T-helper 1 cell treated with Interleukin-12 subunit alpha and Interleukin-12 subunit beta and Interleukin-4 antibody, amounts not matched to agents 30 μg/mL and 1 μg/mL, for 36 hours (primary cell): ENCODE measurements around the gene LENEP.
A peak's percentile ranks its signal among the peaks of the same experiment; 100 is the strongest.

Experiments
- H3K27ac Mint-ChIP-seq: one replicate; pipeline ENCODE4 v1.8.0; 2021; ENCODE audit warnings: mild to moderate bottlenecking, mixed read lengths
- H3K27me3 Mint-ChIP-seq: one replicate; pipeline ENCODE4 v1.8.0; 2021; ENCODE audit warnings: low read depth, mixed read lengths
- H3K36me3 Mint-ChIP-seq: one replicate; pipeline ENCODE4 v1.8.0; 2021; ENCODE audit warnings: low read depth, mixed read lengths
- H3K4me1 Mint-ChIP-seq: one replicate; pipeline ENCODE4 v1.8.0; 2021; ENCODE audit warnings: low read depth, mixed read lengths
- H3K4me3 Mint-ChIP-seq: one replicate; pipeline ENCODE4 v1.8.0; 2021; ENCODE audit warnings: mild to moderate bottlenecking, moderate library complexity, mixed read lengths
- H3K9me3 Mint-ChIP-seq: one replicate; pipeline ENCODE4 v1.8.0; 2021; ENCODE audit warnings: mixed read lengths

Gene LENEP

DNA sequence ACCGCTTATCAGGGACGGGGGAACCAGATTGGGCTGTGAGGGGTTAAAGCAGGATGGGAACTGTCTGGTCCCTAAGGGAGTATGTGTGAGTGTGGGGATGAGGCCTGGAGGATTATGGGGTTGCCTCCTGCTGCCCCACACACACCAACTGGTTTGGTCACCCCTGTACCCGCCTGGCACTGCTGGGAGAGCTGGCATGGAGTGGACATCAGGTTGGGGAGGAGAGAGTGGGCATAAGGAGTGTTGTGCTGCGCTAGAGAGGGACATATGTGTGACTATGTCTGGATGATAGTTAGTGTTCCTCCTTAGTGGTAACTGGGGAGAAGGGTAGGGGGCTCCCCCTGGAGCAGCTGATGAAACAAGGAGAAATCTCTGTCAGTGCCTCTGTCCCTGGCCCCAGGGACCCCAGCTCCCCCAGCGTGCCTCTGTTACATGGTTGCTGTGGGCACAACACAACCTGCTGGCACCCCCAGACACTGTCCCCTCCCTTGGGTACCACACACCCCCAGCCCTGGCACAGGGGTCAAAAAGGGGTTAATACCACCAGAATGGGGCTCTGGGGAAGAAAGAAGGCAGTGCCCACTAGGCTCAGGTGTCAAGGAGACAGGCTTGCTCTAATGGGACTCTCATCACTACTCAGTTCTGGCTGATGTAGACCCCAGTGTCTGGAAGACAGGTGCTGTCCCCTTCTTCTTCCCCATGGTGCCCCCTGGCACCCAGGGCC is 11.1 kb downstream of the LENEP start:
- Mint-ChIP-seq H3K4me1 (peaks cover 43% of the 10 kb centered on the region), H3K36me3 (peaks cover 9% of the 10 kb centered on the region), H3K27ac (peak overlapping the region; percentile 96), H3K27me3 (no peaks in the 10 kb centered on the region), H3K4me3 (peak overlapping the region; percentile 88), H3K9me3 (no peaks in the 10 kb centered on the region)

DNA sequence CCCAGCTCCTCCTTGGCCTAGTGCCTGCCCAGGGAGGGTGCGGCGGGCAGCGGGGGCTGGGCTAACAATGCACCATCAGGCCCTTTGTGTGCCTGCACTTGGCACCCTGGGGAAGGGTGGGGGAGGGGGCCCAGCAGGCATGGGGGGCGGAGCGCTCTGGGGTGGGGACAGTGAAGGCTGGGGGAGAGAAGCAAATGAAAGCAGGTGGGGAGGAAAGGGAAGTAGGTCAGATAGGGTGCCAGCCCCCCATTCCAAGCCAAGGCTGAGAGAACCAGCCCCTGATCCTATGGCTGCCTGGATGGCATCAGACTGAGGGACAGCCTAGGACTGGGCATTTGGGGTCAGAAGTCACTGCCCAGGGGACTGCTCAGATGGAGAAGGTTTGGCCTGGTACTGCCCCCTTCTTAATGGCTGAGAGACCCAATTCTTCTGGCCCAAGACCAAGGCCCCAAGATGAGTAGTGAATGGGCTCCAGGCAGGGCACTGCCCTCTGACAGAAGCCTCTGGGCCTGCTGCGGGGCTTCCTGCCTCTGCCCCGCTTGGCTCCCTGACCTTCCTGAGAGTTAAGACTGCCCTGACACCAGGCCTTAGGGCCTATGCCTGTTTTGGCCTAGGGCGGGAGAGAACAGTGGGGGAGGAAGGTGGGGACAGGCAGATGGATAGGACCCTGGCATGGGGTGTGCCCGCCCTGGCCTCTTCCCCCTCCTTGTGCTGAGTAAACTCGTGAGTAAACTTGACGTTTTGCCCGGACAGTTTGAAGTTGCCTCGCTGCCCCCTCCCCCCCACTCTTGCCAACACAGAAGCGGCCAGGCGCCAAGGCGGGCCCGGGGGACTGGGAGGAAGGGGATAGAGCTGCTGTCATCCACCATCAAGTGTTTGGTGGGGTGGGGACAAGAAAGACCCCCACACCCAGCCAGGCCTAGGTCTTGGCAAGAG is 12.0 kb downstream of the LENEP start:
- Mint-ChIP-seq H3K4me3 (peak overlapping the region; percentile 88), H3K27me3 (no peaks in the 10 kb centered on the region), H3K27ac (peak overlapping the region; percentile 96)

DNA sequence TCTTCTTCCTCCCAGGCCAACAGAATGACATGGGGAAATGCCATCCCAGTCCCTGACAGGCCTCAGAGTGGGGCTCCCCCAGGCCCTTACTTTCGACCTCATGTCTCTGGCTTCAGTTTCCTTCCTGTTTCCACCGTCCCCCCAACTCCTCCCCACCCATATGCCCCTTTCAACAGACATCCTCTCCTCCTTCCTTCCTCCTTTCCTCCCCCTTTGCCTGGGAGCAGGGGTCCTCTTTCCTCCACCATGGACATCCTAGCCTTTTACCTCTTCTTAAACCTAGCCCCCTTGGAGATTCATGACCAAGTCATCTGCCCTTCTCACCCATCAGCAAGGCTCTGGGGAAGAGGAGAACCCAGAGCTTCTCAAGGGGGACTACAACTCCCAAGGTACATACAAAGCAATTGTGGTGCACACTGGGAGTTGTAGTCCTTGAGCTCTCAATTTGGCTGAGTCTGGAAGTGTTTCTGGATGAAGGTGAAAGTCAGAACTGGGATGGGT is 13.3 kb downstream of the LENEP start:
- Mint-ChIP-seq H3K4me3 (peak overlapping the region; percentile 81), H3K36me3 (peaks cover 19% of the 10 kb centered on the region), H3K9me3 (no peaks in the 10 kb centered on the region), H3K4me1 (peaks cover 48% of the 10 kb centered on the region), H3K27me3 (no peaks in the 10 kb centered on the region), H3K27ac (peak overlapping the region; percentile 96)

More for the DNA sequence above, 12.0 kb downstream of the LENEP start:
- Mint-ChIP-seq H3K9me3 (no peaks in the 10 kb centered on the region), H3K36me3 (peaks cover 15% of the 10 kb centered on the region), H3K4me1 (peaks cover 41% of the 10 kb centered on the region)

DNA sequence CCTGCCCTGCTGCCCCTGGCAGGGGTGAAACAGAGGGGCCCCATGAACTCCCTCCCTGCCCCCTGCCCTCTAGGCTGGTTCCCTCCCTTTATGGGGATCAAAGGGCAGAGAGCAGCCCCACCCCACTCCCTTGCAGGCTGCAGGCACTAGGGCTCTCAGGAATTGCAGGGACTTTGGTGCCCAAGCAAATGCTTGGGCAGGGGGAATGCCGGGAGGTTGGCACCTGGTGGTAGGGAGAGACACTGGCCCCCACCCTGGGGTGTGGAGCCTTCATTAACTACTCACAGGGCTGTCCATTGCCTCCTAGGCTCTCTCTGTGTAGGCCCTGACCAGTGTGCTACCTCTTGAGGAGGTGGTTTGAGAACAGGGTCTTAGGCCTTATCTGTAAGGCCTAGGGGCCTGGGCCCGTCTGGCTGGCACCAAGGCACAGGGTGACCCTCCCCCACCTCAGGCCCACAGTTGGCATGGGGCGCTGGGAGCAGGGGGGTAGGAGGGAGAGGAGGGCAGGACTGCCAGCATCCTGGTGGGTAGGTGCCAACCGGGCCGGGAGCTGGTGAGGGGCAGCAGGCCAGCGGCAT is 14.0 kb downstream of the LENEP start:
- H3K27ac Mint-ChIP-seq, result peak overlapping the region; percentile 96
- no peaks in the 10 kb centered on the region for H3K9me3 Mint-ChIP-seq
- H3K4me3 Mint-ChIP-seq, result peak overlapping the region; percentile 81

DNA sequence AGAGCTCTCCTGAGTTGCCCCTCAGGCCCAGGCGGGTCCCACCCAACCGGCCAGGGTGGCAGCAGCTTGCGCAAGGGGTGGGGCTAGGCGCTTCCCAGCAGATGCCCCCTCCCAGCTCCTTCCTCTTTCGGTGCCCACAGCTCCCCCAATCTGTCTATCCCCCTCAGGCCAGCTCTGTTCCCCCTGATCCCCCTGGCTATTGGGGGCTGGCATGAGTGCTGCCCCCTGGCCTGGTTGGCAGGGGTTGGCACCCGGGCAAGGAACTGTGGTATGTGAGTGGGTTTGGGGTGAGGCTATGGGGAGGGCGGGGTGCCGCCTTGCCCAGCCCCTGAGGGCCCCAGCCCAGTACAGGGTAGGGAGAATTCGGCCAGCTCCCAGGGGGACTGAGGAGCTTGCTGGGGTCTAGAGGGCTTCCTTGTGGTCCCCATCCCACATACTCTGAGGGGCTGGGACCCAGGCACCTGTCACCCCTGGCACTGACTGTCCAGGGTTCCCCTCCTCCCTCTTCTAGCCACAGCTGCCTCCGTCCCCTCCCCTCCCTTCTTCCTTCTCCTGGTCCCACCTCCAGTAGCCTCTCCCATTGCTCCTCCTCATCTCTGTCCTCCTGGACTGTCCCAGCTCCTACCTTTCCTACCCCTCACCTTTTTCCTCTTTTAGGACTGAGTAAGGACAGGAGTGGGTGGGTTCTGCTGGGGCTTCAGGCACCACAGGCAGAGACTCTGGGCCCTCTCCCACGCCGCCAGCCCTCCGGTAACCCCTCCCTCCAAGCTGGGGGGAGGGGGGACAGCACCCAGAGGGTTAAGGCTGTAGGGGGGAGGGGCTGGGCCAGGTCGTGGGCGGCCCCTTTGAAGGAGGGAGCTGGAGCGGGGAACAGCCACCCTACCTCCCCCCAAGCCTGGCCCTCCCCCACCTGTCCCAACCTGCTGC is 14.9 kb downstream of the LENEP start:
- Mint-ChIP-seq H3K4me3 (peak overlapping the region; percentile 98), H3K36me3 (peaks cover 25% of the 10 kb centered on the region), H3K27ac (peak overlapping the region; percentile 97), H3K4me1 (peaks cover 61% of the 10 kb centered on the region), H3K27me3 (no peaks in the 10 kb centered on the region), H3K9me3 (no peaks in the 10 kb centered on the region)

More for the DNA sequence above, 14.0 kb downstream of the LENEP start:
- H3K4me1 Mint-ChIP-seq, result peaks cover 52% of the 10 kb centered on the region
- H3K27me3 Mint-ChIP-seq, result no peaks in the 10 kb centered on the region
- H3K36me3 Mint-ChIP-seq, result peaks cover 19% of the 10 kb centered on the region

DNA sequence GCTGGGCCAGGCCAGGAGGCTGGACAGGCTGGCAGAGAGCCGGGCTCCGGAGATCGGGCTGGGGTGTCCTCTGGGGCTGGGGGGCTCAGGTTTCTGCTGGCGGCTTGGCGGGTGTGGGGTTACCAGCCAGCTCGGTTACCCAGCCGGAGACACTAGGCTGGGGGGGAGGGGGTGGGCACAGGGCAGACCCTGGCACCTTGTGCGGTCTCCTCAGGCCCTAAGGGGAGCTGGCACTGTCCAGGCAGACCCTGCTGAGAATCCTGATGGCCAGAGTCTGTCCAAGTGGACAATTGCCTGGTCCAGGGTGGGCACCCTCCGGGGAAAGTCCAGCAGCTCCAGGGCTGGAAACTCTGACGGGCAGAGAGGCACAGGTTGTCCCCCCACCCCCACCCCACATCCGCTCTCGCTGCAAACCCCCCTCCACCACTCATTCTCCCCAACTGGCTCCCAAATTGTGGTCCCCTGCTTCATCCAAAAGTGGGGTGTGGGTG is 15.9 kb downstream of the LENEP start:
- H3K4me3 Mint-ChIP-seq, result peak overlapping the region; percentile 98
- H3K9me3 Mint-ChIP-seq, result no peaks in the 10 kb centered on the region
- H3K27ac Mint-ChIP-seq, result peak overlapping the region; percentile 97
- H3K4me1 Mint-ChIP-seq, result peaks cover 64% of the 10 kb centered on the region
- peaks cover 29% of the 10 kb centered on the region for H3K36me3 Mint-ChIP-seq
- H3K27me3 Mint-ChIP-seq, result no peaks in the 10 kb centered on the region

DNA sequence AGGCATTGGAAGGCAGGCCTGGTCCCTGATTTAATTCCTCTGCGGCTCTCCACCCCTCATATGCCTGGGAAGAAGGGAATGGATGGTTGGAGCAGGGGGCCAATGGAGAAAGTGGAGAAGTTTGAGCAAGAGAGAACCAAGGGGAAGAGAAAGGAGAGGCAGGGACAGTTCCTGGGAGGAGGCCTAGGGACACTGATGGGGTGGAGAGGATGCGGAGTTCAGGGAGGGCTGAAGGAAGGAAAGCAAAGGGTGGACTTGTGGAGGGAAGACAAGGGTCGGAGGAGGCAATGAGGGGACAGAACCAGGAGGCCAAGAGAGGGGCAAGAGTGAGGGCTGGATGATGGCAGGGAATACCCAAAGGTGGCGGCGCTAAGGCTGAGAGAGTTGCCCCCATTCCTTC is 16.4 kb downstream of the LENEP start:
- Mint-ChIP-seq H3K4me1 (peaks cover 62% of the 10 kb centered on the region), H3K4me3 (peak overlapping the region; percentile 98), H3K27me3 (no peaks in the 10 kb centered on the region), H3K27ac (peak overlapping the region; percentile 97), H3K36me3 (peaks cover 31% of the 10 kb centered on the region), H3K9me3 (no peaks in the 10 kb centered on the region)

DNA sequence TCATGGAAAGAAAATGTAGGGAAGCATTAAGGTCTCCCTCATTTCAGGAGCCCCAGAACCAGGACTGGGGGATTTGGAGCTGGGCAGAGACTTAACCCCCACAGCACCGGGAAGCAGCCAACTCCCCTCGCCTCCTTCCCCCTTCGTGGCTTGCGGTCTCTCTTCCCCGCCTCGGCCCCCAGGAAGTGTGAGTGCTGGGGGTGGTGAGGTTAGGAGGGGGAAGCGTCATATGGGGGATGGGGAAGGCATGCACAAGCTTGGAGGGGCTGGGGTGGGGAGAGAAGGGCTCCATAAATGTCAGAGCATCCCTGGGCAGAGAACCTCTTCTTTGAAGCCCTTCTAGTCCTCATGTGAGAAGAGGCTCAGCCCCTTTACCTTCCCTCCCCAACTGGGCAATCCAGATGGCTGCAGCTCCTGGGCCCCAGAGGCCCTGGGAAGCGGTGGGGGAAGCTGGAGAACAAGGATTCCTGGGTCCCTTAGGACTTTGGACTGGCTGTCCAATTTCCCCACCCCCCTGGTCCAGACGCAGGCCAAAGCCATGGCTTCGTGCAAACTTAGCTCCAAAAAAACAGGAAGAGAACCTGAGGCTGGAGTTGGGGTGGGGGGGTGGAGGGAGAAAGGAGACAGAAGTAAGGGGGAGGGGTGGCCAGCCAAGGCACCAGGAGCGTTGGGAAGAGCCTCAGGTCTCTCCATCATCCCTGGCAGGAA is 17.0 kb downstream of the LENEP start:
- H3K4me1 Mint-ChIP-seq, result peaks cover 59% of the 10 kb centered on the region
- H3K36me3 Mint-ChIP-seq, result peaks cover 31% of the 10 kb centered on the region
- peak overlapping the region; percentile 98 for H3K4me3 Mint-ChIP-seq
- H3K9me3 Mint-ChIP-seq, result no peaks in the 10 kb centered on the region
- peak overlapping the region; percentile 97 for H3K27ac Mint-ChIP-seq
- H3K27me3 Mint-ChIP-seq, result no peaks in the 10 kb centered on the region

DNA sequence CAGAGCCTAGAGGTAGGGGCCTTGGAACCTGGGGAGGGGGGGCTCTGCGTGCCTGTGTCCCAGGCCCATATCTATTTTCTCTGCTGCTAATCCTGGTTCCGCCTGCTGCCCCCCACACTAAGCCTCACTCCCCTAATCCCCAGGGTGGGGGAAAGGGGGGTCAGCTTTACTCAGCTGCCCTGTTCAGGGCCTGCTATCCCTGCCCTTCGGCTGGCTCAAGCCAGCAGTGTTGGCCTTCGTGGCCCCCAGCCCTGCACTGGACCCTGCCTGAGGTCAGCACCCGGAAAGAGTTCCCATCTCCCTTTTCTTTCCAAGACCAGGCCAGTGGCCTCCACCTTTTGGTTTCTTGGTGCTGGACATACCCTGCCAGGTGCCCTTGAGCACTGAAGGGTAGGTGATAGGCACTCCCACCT is 17.6 kb downstream of the LENEP start:
- Mint-ChIP-seq H3K36me3 (peaks cover 37% of the 10 kb centered on the region), H3K4me1 (peaks cover 59% of the 10 kb centered on the region), H3K4me3 (peak overlapping the region; percentile 98), H3K9me3 (no peaks in the 10 kb centered on the region), H3K27ac (peak overlapping the region; percentile 80), H3K27me3 (no peaks in the 10 kb centered on the region)

DNA sequence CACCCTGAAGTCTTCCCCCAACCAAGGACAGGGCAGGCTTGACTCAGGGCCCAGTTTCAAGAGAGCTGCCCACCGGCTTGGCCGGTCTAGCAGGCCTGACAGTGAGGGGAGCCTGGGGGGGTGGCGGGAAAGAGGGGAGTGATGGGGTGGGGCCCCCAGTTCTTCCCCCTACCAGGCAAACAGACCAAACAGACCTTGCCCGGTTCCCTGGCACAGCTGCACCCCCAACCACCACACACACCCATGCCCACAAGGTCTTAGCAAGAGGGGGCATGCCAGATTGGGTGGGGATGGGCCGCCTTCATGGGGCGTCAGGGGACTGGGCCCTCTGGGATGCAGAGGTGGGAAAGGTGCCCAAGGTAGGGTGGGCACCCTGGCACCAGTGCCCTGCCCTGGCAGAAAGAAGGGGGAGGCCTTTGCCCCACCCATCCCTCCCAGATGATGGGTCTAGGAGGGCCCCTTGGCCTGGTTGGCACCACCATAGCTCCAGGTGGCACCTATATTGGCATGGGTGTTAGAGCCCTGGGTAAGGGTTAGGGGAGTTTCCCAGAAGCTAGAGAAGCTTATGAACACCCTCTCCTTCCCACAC is 18.1 kb downstream of the LENEP start:
- Mint-ChIP-seq H3K4me3 (peak overlapping the region; percentile 98), H3K9me3 (no peaks in the 10 kb centered on the region), H3K36me3 (peaks cover 42% of the 10 kb centered on the region), H3K4me1 (peaks cover 59% of the 10 kb centered on the region), H3K27ac (peak overlapping the region; percentile 88), H3K27me3 (no peaks in the 10 kb centered on the region)

DNA sequence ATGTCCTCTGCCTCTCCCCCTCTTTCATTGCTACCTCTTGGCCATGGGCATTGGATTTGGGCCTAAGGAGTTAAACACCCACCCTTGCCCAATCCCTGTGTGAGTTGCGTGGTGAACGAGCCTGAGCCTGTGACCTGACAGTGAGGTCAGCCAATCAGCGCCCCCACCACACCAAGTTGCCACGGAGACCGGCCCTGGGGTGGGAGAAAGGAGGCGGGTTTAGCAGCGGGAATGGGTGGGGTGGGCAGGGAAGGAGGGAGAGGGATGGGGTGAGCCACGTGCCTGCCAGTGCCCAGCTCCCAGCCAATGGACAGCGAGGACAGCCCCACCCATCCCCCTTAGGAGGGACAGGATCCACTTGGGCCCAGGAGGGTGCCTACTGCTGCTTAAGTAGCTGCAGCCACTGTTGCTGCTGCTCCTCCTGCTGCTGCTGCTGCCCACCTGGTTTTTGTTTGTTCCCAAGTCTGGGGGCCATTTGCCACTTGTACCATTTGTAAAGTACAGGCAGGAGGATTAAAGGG is 18.7 kb downstream of the LENEP start:
- Mint-ChIP-seq H3K4me3 (peak overlapping the region; percentile 84), H3K9me3 (no peaks in the 10 kb centered on the region), H3K27ac (peak overlapping the region; percentile 88), H3K27me3 (no peaks in the 10 kb centered on the region), H3K4me1 (peaks cover 60% of the 10 kb centered on the region), H3K36me3 (peaks cover 43% of the 10 kb centered on the region)

DNA sequence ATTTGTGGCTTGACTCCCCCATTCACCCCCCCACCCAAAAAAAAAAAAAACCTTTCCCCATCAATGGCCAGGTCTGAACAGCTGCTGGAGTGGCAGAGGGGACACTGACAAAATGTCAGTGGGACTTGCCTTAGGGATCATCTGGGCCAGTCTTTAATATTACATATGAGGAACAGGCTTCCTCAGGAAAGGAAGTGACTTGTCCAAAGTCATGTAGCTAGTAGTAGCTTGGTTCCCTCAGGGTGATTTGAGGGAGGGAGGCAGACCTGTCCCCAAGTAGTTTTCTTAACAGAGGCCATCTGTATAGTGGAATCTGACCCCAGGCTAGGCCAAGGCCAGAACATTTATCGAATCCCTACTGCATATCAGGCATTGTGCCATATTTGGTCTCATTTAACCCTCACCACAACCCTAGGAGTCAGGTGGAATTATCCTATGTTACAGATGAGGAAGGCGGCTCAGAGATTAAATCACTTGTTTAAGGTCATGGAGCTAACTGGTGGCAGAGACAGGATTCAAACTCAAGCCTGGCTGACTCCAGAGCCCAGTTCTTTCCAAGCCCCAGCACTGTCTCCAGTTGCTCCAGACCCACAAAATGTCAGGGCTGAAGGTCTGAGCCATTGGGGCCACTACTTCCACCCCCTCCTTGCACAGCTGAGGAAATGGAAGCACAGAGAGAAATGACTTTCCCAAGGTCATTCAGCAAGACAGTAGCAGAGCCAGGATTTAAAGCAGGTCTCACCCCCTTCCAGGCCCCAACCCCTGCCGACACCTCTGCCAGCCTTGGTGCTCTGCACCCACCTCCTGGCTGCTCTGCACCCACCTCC is 19.6 kb downstream of the LENEP start:
- Mint-ChIP-seq H3K27me3 (no peaks in the 10 kb centered on the region), H3K4me3 (peak overlapping the region; percentile 84), H3K36me3 (peaks cover 43% of the 10 kb centered on the region), H3K27ac (peak overlapping the region; percentile 88), H3K9me3 (no peaks in the 10 kb centered on the region), H3K4me1 (peaks cover 64% of the 10 kb centered on the region)
